HG03558 (cell line): Measurements from ENCODE around the gene ENOX1.

Experiments
- ATAC-seq: cut with Tn5 transposase; IDR thresholded peaks from one replicate; pipeline ENCODE4 v1.9.1; 2021; ENCODE audit warnings: moderate number of reproducible peaks; ENCODE audit not compliant: unreplicated experiment; ENCODE audit errors: extremely low read depth

The ENOX1 gene

GRCh38 chr13:43558326-43558725 is 228.4 kb downstream of the ENOX1 start:
- ATAC-seq: no peak

- ATAC-seq: no peak
These were observed 231.1 kb downstream of the ENOX1 start for GRCh38 chr13:43555667-43556066.

GRCh38 chr13:43551897-43552456 is 234.8 kb downstream of the ENOX1 start:
- no peak for ATAC-seq

- no peak for ATAC-seq
These were observed 240.0 kb downstream of the ENOX1 start for GRCh38 chr13:43546816-43547215.

- no peak for ATAC-seq
These were observed 240.5 kb downstream of the ENOX1 start for GRCh38 chr13:43546251-43546650.

- no peak for ATAC-seq
These were observed 241.4 kb downstream of the ENOX1 start for GRCh38 chr13:43545317-43545874.

GRCh38 chr13:43544631-43545030 is 242.1 kb downstream of the ENOX1 start:
- no peak for ATAC-seq

GRCh38 chr13:43544011-43544410 is 242.8 kb downstream of the ENOX1 start:
- no peak for ATAC-seq

- no peak for ATAC-seq
These were observed 243.4 kb downstream of the ENOX1 start for GRCh38 chr13:43543331-43543730.

- ATAC-seq: no peak
These were observed 249.6 kb downstream of the ENOX1 start for GRCh38 chr13:43537124-43537523.

- no peak for ATAC-seq
These were observed 257.0 kb downstream of the ENOX1 start for GRCh38 chr13:43529796-43530195.

GRCh38 chr13:43528992-43529391 is 257.8 kb downstream of the ENOX1 start:
- no peak for ATAC-seq

GRCh38 chr13:43522788-43523187 is 264.0 kb downstream of the ENOX1 start:
- ATAC-seq: no peak

GRCh38 chr13:43520351-43520750 is 266.4 kb downstream of the ENOX1 start:
- no peak for ATAC-seq

GRCh38 chr13:43518833-43519232 is 267.9 kb downstream of the ENOX1 start:
- ATAC-seq: no peak

GRCh38 chr13:43516401-43516833 is 270.4 kb downstream of the ENOX1 start:
- no peak for ATAC-seq

- no peak for ATAC-seq
These were observed 271.2 kb downstream of the ENOX1 start for GRCh38 chr13:43515531-43515930.

GRCh38 chr13:43514311-43514710 is 272.5 kb downstream of the ENOX1 start:
- ATAC-seq: no peak

- no peak for ATAC-seq
These were observed 274.6 kb downstream of the ENOX1 start for GRCh38 chr13:43512221-43512620.

- no peak for ATAC-seq
These were observed 275.5 kb downstream of the ENOX1 start for GRCh38 chr13:43510956-43511901.

- ATAC-seq: no peak
These were observed 291.0 kb downstream of the ENOX1 start for GRCh38 chr13:43495732-43496131.
